Endodermal cell (in vitro differentiated cells): Measurements from ENCODE around the gene AKAP5. TPM values are rescaled to one million over a fixed set of nuclear protein-coding genes. Genes with fewer than 3 reads are reported as not detected.
A peak's percentile ranks its signal among the peaks of the same experiment; 100 is the strongest.

Experiments
- DNase-seq: peaks from one replicate; pipeline ENCODE4 v3.0.0-alpha.2; 2017
- H3K27ac ChIP-seq: 2 replicates; pipeline ENCODE4 v1.5.1; 2013; ENCODE audit warnings: mild to moderate bottlenecking, low read depth, low read length, moderate library complexity
- H3K27me3 ChIP-seq: 2 replicates; pipeline ENCODE4 v1.6.1; 2013; ENCODE audit warnings: mild to moderate bottlenecking, low read length, moderate library complexity; ENCODE audit not compliant: insufficient read depth, control insufficient read depth, poor library complexity, severe bottlenecking
- H3K36me3 ChIP-seq: 2 replicates; pipeline ENCODE4 v1.7.0; 2013; ENCODE audit warnings: mild to moderate bottlenecking, low read length, moderate library complexity; ENCODE audit not compliant: control insufficient read depth, insufficient read depth
- H3K4me1 ChIP-seq: one replicate; pipeline ENCODE4 v1.7.0; 2013; ENCODE audit warnings: low read length; ENCODE audit not compliant: control insufficient read depth, insufficient read depth
- H3K4me3 ChIP-seq: 2 replicates; pipeline ENCODE4 v1.5.1; 2013; ENCODE audit warnings: mild to moderate bottlenecking, low read length, moderate library complexity
- H3K9ac ChIP-seq: 2 replicates; pipeline ENCODE4 v1.6.1; 2013; ENCODE audit warnings: mild to moderate bottlenecking, low read length, moderate library complexity; ENCODE audit not compliant: poor library complexity, severe bottlenecking; ENCODE audit errors: extremely low read depth
- H3K9me3 ChIP-seq: 2 replicates; pipeline ENCODE4 v1.6.1; 2013; ENCODE audit warnings: mild to moderate bottlenecking, low read length, moderate library complexity; ENCODE audit not compliant: control insufficient read depth
- H3K27ac Mint-ChIP-seq: 2 replicates; pipeline ENCODE4 v1.8.0; 2020; ENCODE audit warnings: mixed read lengths
- H3K27me3 Mint-ChIP-seq: 2 replicates; pipeline ENCODE4 v1.8.0; 2021; ENCODE audit warnings: mild to moderate bottlenecking, mixed read lengths; ENCODE audit not compliant: insufficient read depth
- H3K36me3 Mint-ChIP-seq: 2 replicates; pipeline ENCODE4 v1.8.0; 2020; ENCODE audit warnings: low read depth, mixed read lengths
- H3K4me1 Mint-ChIP-seq: 2 replicates; pipeline ENCODE4 v1.8.0; 2020; ENCODE audit warnings: mixed read lengths
- H3K4me3 Mint-ChIP-seq: 2 replicates; pipeline ENCODE4 v1.8.0; 2020; ENCODE audit warnings: mild to moderate bottlenecking, moderate library complexity, mixed read lengths
- H3K9me3 Mint-ChIP-seq: 2 replicates; pipeline ENCODE4 v1.8.0; 2020; ENCODE audit warnings: mild to moderate bottlenecking, mixed read lengths
- CTCF ChIP-seq: fragments of 200-600 bp; sonication (generic); conservative IDR thresholded peaks from 2 replicates; pipeline ENCODE4 v1.5.0; 2021; ENCODE audit warnings: antibody characterized with exemption, mild to moderate bottlenecking
- WGBS, 2 experiments: methylation state at CpG; one replicate each; pipeline versions ENCODE4 v1.1.5 to v1.1.7; 2013; ENCODE audit warnings: missing lambda C conversion rate in 2 of 2, mixed read lengths in 1 of 2; ENCODE audit not compliant: insufficient coverage in 1 of 2, insufficient read length in 1 of 2; 5-methylcytosine and 5-hydroxymethylcytosine counted together
- total RNA-seq, 2 donors: library from RNA; stranded (reverse); fragmentation: NEBNext Ultra II Directional in 1 of 2; extraction: Animal tissue kit (Norgen Biotek cat#: 25700) in 1 of 2; gene quantifications; 2 replicates in 1 of 2; 3 replicates in 1 of 2; pipeline ENCODE4 v1.2.1, GENCODE V29; 2021

AKAP5 gene
- total RNA-seq, 2 donors from 2014 or later = 1.3 to 2.0 TPM

GRCh38 chr14:64465831-64466554 lies 694 bp downstream of the AKAP5 start:
- H3K9ac ChIP-seq = peak overlapping the region; percentile 29
- H3K27me3 Mint-ChIP-seq = peaks cover 10% of the 10 kb centered on the region
- no peaks in the 10 kb centered on the region for H3K4me1 ChIP-seq
- no peaks in the 10 kb centered on the region for H3K9me3 Mint-ChIP-seq
- peak overlapping the region; percentile 76 for H3K4me3 Mint-ChIP-seq
- no peaks in the 10 kb centered on the region for H3K36me3 ChIP-seq
- H3K36me3 Mint-ChIP-seq = peaks cover 5% of the 10 kb centered on the region
- peak overlapping the region; percentile 81 for H3K4me3 ChIP-seq
- H3K9me3 ChIP-seq = no peaks in the 10 kb centered on the region
- DNase-seq = peak; percentile 84
- H3K4me1 Mint-ChIP-seq = peaks cover 7% of the 10 kb centered on the region
- H3K27me3 ChIP-seq = peaks cover 19% of the 10 kb centered on the region
- H3K27ac Mint-ChIP-seq = peak overlapping the region; percentile 44
- WGBS, 2 experiments = 20 to 27% methylated on average over 8 to 15 of the region's 15 CpGs
- H3K27ac ChIP-seq = no peak overlapping the region
- peak; percentile 66 for TF ChIP-seq CTCF

- no peak for TF ChIP-seq CTCF
- Mint-ChIP-seq H3K9me3 (no peaks in the 10 kb centered on the region), H3K4me1 (peaks cover 7% of the 10 kb centered on the region), H3K27ac (no peak overlapping the region), H3K36me3 (no peaks in the 10 kb centered on the region), H3K27me3 (peaks cover 10% of the 10 kb centered on the region), H3K4me3 (no peak overlapping the region)
- no peaks in the 10 kb centered on the region for H3K4me1 ChIP-seq
- peaks cover 19% of the 10 kb centered on the region for H3K27me3 ChIP-seq
- H3K36me3 ChIP-seq = no peaks in the 10 kb centered on the region
- no peak overlapping the region for H3K9ac ChIP-seq
- no peak overlapping the region for H3K4me3 ChIP-seq
- DNase-seq = no peak
- no peaks in the 10 kb centered on the region for H3K9me3 ChIP-seq
- H3K27ac ChIP-seq = no peak overlapping the region
- WGBS, 2 experiments = 85 to 93% methylated on average over 3 of the region's 3 CpGs
Observed at GRCh38 chr14:64467101-64467500, 1.8 kb downstream of the AKAP5 start.

GRCh38 chr14:64467566-64467965 lies 2.3 kb downstream of the AKAP5 start:
- H3K27ac Mint-ChIP-seq = no peak overlapping the region
- H3K36me3 ChIP-seq = no peaks in the 10 kb centered on the region
- no peak overlapping the region for H3K4me3 Mint-ChIP-seq
- no peak for DNase-seq
- H3K27ac ChIP-seq = no peak overlapping the region
- H3K36me3 Mint-ChIP-seq = no peaks in the 10 kb centered on the region
- no peaks in the 10 kb centered on the region for H3K4me1 ChIP-seq
- H3K9me3 ChIP-seq = no peaks in the 10 kb centered on the region
- peaks cover 10% of the 10 kb centered on the region for H3K27me3 Mint-ChIP-seq
- no peak overlapping the region for H3K9ac ChIP-seq
- TF ChIP-seq CTCF = no peak
- H3K4me1 Mint-ChIP-seq = peaks cover 7% of the 10 kb centered on the region
- H3K9me3 Mint-ChIP-seq = no peaks in the 10 kb centered on the region
- H3K4me3 ChIP-seq = no peak overlapping the region
- H3K27me3 ChIP-seq = peaks cover 19% of the 10 kb centered on the region
